Ovary (tissue), 3 donors: Measurements from ENCODE around the gene NELFB.

ENCODE experiments used
- EP300 ChIP-seq: sonication (generic); formaldehyde crosslinking; IDR thresholded peaks from one replicate; pipeline ENCODE4 v1.6.1; 2017; ENCODE audit warnings: antibody characterized with exemption
- POLR2A ChIP-seq: fragments of 450-650 bp; IDR thresholded peaks from one replicate; pipeline ENCODE4 v1.6.1; 2017; ENCODE audit warnings: antibody characterized with exemption, mild to moderate bottlenecking, moderate library complexity
- TF ChIP-seq, protein P1 (sequence below), 3 donors: fragments of 450-650 bp in 2 of 3; fragments of 200-600 bp in 1 of 3; IDR thresholded peaks; one replicate each; pipeline versions ENCODE4 v1.5.1 to v1.8.0; 2016 to 2022; ENCODE audit warnings: antibody characterized with exemption in 3 of 3, mild to moderate bottlenecking in 1 of 3
- donor health status: DM: no; HTN: no; CAD: no.

DNA sequence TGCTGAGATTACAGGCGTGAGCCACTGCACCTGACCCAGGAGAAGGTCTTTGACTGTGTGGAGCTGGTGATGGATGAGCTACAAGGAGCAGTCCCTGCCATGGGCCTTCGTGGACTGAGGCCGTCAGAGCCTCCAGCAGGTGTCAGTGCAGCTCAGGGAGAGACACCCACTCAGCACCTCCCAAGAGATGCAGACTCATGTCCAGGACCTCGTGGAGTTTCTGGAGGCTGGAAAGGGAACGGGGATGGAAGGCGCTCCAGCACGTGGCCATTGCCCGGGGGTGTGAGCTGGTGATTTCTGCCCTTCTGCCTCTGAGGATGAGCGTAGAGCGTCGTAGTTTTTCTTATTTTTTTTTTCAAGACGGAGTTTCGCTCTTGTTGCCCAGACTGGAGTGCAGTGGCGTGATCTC lies 31.9 kb downstream of the NELFB start:
- TF ChIP-seq, protein P1, sequence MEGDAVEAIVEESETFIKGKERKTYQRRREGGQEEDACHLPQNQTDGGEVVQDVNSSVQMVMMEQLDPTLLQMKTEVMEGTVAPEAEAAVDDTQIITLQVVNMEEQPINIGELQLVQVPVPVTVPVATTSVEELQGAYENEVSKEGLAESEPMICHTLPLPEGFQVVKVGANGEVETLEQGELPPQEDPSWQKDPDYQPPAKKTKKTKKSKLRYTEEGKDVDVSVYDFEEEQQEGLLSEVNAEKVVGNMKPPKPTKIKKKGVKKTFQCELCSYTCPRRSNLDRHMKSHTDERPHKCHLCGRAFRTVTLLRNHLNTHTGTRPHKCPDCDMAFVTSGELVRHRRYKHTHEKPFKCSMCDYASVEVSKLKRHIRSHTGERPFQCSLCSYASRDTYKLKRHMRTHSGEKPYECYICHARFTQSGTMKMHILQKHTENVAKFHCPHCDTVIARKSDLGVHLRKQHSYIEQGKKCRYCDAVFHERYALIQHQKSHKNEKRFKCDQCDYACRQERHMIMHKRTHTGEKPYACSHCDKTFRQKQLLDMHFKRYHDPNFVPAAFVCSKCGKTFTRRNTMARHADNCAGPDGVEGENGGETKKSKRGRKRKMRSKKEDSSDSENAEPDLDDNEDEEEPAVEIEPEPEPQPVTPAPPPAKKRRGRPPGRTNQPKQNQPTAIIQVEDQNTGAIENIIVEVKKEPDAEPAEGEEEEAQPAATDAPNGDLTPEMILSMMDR (IDR thresholded peaks at IDR 0.05), result no peak
- no peak for TF ChIP-seq POLR2A
- TF ChIP-seq EP300, result no peak
